IPS DF 4.7 (cell line): ENCODE data around the gene C2CD3.
"Not testable (repeated sequence)": the region's sequence is repeated elsewhere in the genome, so short reads cannot be mapped to it uniquely, and the experiment has no call there.

Experiments used
- DNase-seq: peaks from one replicate; pipeline ENCODE4 v3.0.0-alpha.2; 2013; ENCODE audit warnings: low spot score; ENCODE audit errors: extremely low read depth

C2CD3 gene

GRCh38 chr11:74116719-74117118, 54.1 kb downstream of the C2CD3 start:
- DNase-seq = no peak

GRCh38 chr11:74112877-74113276, 57.9 kb downstream of the C2CD3 start:
- DNase-seq = no peak

- DNase-seq = no peak
Measured at GRCh38 chr11:74106124-74106523, 64.7 kb downstream of the C2CD3 start.

- DNase-seq = no peak
Measured at GRCh38 chr11:74102321-74102720, 68.5 kb downstream of the C2CD3 start.

- DNase-seq = no peak
Measured at GRCh38 chr11:74100735-74101134, 70.1 kb downstream of the C2CD3 start.

GRCh38 chr11:74100231-74100630, 70.6 kb downstream of the C2CD3 start:
- no peak for DNase-seq

- DNase-seq = no peak
Measured at GRCh38 chr11:74097686-74098237, 73.0 kb downstream of the C2CD3 start.

GRCh38 chr11:74094393-74094792, 76.4 kb downstream of the C2CD3 start:
- DNase-seq = no peak

- DNase-seq = no peak
Measured at GRCh38 chr11:74092425-74092824, 78.4 kb downstream of the C2CD3 start.

GRCh38 chr11:74091549-74091948, 79.3 kb downstream of the C2CD3 start:
- DNase-seq = no peak

GRCh38 chr11:74090701-74091100, 80.1 kb downstream of the C2CD3 start:
- no peak for DNase-seq

GRCh38 chr11:74086242-74086884, 84.4 kb downstream of the C2CD3 start:
- DNase-seq = no peak

GRCh38 chr11:74085542-74085892, 85.3 kb downstream of the C2CD3 start:
- no peak for DNase-seq

GRCh38 chr11:74084796-74085541, 85.8 kb downstream of the C2CD3 start:
- DNase-seq = no peak

- not testable (repeated sequence) for DNase-seq
Measured at GRCh38 chr11:74083927-74084326, 86.9 kb downstream of the C2CD3 start.

- no peak for DNase-seq
Measured at GRCh38 chr11:74081428-74081827, 89.4 kb downstream of the C2CD3 start.

GRCh38 chr11:74077193-74077592, 93.6 kb downstream of the C2CD3 start:
- no peak for DNase-seq

- no peak for DNase-seq
Measured at GRCh38 chr11:74072721-74073120, 98.1 kb downstream of the C2CD3 start.

GRCh38 chr11:74072286-74072685, 98.5 kb downstream of the C2CD3 start:
- DNase-seq = no peak

- DNase-seq = no peak
Measured at GRCh38 chr11:74070723-74071492, 99.9 kb downstream of the C2CD3 start.

- DNase-seq = no peak
Measured at GRCh38 chr11:74069146-74070046, 101.4 kb downstream of the C2CD3 start.
